ENCODE results near the gene ANKRD52.

DNA sequence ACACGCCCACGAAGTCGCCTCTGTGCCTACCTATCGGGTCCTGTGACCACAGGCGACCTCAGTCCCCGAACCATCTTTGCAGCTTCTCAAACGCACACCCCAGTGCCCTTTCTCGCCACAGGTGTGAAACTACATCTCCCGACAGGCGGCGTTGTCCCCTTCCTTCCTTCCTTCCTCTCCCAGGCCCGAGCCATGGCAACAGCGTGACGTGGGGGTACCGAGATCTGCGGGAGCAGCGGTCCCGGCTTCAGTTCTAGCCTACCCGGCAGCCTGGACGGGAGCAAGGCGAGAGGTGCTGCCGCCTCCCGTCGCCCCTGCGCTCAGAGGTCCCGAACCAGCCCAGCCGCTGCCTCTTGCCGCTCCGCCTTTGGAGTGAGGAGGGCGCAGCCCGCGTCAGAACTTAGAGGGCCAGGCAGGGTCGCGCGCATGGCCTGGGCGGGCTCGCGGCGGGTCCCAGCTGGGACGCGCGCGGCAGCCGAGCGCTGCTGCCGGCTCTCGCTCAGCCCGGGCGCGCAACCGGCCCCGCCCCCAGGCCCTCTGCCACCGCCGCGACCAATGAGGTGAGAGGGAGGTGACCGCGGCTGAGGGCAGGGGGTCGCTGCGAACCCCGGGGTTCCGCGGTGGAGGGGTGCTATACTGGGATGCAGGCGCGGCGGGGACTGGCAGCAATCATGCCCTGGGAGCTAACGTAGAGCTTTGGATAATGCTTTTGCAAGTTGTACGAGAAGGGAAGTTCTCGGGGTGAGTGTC lies 8.7 kb upstream of the ANKRD52 start, which contains the start of gene COQ10A:
- TF ChIP-seq RXRA (IDR thresholded peaks at IDR 0.05) (peak; percentile 26 to 64), SP1 (IDR thresholded peaks at IDR 0.05) (peak; percentile 33)
- TF ChIP-seq, protein P1, sequence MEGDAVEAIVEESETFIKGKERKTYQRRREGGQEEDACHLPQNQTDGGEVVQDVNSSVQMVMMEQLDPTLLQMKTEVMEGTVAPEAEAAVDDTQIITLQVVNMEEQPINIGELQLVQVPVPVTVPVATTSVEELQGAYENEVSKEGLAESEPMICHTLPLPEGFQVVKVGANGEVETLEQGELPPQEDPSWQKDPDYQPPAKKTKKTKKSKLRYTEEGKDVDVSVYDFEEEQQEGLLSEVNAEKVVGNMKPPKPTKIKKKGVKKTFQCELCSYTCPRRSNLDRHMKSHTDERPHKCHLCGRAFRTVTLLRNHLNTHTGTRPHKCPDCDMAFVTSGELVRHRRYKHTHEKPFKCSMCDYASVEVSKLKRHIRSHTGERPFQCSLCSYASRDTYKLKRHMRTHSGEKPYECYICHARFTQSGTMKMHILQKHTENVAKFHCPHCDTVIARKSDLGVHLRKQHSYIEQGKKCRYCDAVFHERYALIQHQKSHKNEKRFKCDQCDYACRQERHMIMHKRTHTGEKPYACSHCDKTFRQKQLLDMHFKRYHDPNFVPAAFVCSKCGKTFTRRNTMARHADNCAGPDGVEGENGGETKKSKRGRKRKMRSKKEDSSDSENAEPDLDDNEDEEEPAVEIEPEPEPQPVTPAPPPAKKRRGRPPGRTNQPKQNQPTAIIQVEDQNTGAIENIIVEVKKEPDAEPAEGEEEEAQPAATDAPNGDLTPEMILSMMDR (IDR thresholded peaks at IDR 0.05; ENCODE audit: low read depth, low read length, missing input control), result peak; percentile 49

All from liver (tissue), 3 donors.